ENCODE measurements around the gene ISOC1. TPM values are rescaled to one million over a fixed set of nuclear protein-coding genes. Genes with fewer than 3 reads are reported as not detected.

The ISOC1 gene
- total and polyA plus RNA-seq, 10 of the 15 experiments (the other 5 are each of a cell fraction or from before 2014, with no cell fraction given): 12.6 to 61.8 (median 29.9) TPM

DNA sequence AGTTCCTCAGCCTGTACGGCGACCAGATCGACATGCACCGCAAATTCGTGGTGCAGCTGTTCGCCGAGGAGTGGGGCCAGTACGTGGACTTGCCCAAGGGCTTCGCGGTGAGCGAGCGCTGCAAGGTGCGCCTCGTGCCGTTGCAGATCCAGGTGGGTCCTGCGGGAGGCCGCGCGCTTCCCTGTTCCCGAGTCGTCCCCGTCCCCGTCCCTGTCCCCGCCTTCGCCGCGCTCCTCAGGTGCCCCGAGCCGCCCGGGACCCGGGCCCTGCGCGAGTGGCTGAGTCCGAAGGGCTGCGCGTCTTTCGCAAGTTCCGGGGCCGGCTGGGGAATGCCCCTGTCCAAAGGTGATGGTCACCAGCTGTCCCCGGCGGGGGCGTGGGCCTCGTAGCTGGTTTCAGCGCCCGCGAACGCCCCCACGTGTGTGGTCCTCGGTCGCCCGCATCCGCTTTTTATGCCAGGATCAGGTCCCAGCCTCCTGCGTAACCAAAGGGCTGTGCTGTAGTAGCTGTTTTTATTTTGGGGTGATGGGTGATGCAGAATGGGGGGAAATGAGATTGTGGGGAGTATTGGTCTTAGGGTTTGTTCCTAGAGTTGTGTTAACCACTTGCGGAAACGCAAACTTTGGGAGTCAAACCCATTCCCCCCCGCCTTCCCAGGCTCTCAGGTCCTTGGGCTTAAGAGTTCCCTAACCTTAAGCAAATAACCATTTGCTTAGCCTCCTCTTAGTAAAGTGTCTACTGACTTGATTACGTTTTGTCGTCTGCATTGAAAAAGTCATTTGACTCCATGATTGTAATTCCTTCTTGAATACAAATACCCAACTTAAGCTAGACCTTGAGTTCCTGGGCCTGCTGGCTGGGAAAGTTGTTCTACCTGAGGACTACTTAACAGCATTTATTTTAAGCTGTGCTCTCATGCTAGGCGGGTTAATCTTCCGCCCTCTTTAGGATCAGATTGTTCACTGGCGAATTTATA, 663 bp downstream of the ISOC1 start (continued):
- no peak for TF ChIP-seq E2F4 (IDR thresholded peaks at IDR 0.05; ENCODE audit: low read depth, low read length)
- TF ChIP-seq CBX3 (IDR thresholded peaks at IDR 0.05; ENCODE audit: borderline replicate concordance, low read depth): no peak
- no peak for TF ChIP-seq KDM1A (IDR thresholded peaks at IDR 0.05; ENCODE audit: borderline replicate concordance)
- TF ChIP-seq ZNF24 (IDR thresholded peaks at IDR 0.05): no peak
- TF ChIP-seq ATF7 (IDR thresholded peaks at IDR 0.05; ENCODE audit: low read depth): peak; percentile 60; the same call in 1 of the 2 replicates
- no peak; the same call in 1 of the 2 replicates for TF ChIP-seq BCL11A (IDR thresholded peaks at IDR 0.05; ENCODE audit: low read depth, low read length)
- TF ChIP-seq HCFC1 (IDR thresholded peaks at IDR 0.05; ENCODE audit: low read length): no peak
- no peak for TF ChIP-seq TARDBP (IDR thresholded peaks at IDR 0.05; ENCODE audit: borderline replicate concordance)
- TF ChIP-seq HDAC6 (IDR thresholded peaks at IDR 0.05; ENCODE audit: unreplicated experiment): no peak
- no peak for TF ChIP-seq ZNF622 (IDR thresholded peaks at IDR 0.05)
- no peak for TF ChIP-seq FOXK2 (IDR thresholded peaks at IDR 0.05)
- no peak for TF ChIP-seq TCF7 (IDR thresholded peaks at IDR 0.05; ENCODE audit: borderline replicate concordance)
- no peak for TF ChIP-seq RBBP5 (conservative IDR thresholded peaks at IDR 0.05)
- peak; percentile 64 to 75 for TF ChIP-seq IKZF2 (IDR thresholded peaks at IDR 0.05)
- no peak for TF ChIP-seq SREBF2 (IDR thresholded peaks at IDR 0.05; ENCODE audit: low read length)
- TF ChIP-seq BRCA1 (IDR thresholded peaks at IDR 0.05; ENCODE audit: low read depth, low read length): no peak
- TF ChIP-seq, protein P1, sequence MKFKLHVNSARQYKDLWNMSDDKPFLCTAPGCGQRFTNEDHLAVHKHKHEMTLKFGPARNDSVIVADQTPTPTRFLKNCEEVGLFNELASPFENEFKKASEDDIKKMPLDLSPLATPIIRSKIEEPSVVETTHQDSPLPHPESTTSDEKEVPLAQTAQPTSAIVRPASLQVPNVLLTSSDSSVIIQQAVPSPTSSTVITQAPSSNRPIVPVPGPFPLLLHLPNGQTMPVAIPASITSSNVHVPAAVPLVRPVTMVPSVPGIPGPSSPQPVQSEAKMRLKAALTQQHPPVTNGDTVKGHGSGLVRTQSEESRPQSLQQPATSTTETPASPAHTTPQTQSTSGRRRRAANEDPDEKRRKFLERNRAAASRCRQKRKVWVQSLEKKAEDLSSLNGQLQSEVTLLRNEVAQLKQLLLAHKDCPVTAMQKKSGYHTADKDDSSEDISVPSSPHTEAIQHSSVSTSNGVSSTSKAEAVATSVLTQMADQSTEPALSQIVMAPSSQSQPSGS (IDR thresholded peaks at IDR 0.05; ENCODE audit: low read length): no peak
- peak; percentile 79 for TF ChIP-seq IKZF1 (conservative IDR thresholded peaks at IDR 0.05)
- TF ChIP-seq ASH2L (IDR thresholded peaks at IDR 0.05; ENCODE audit: borderline replicate concordance, low read depth): 0 out of 2 replicates have a peak, but pooled peaks have one; percentile 57
- TF ChIP-seq SPI1 (IDR thresholded peaks at IDR 0.05; ENCODE audit: borderline replicate concordance, insufficient read depth, low read depth, low read length): peak; percentile 56
- TF ChIP-seq, protein P2, sequence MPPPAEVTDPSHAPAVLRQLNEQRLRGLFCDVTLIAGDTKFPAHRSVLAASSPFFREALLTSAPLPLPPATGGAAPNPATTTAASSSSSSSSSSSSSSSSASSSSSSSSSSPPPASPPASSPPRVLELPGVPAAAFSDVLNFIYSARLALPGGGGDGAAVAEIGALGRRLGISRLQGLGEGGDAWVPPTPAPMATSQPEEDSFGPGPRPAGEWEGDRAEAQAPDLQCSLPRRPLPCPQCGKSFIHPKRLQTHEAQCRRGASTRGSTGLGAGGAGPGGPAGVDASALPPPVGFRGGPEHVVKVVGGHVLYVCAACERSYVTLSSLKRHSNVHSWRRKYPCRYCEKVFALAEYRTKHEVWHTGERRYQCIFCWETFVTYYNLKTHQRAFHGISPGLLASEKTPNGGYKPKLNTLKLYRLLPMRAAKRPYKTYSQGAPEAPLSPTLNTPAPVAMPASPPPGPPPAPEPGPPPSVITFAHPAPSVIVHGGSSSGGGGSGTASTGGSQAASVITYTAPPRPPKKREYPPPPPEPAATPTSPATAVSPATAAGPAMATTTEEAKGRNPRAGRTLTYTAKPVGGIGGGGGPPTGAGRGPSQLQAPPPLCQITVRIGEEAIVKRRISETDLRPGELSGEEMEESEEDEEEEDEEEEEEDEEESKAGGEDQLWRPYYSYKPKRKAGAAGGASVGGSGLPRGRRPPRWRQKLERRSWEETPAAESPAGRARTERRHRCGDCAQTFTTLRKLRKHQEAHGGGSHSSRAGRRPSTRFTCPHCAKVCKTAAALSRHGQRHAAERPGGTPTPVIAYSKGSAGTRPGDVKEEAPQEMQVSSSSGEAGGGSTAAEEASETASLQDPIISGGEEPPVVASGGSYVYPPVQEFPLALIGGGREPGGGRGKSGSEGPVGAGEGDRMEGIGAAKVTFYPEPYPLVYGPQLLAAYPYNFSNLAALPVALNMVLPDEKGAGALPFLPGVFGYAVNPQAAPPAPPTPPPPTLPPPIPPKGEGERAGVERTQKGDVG (CRISPR knock-in tag; IDR thresholded peaks at IDR 0.05): no peak
- 0 out of 2 replicates have a peak, but pooled peaks have one; percentile 7 for TF ChIP-seq SMARCA5 (IDR thresholded peaks at IDR 0.05)
